Colonic mucosa (tissue), 4 donors: Measurements from ENCODE around the gene MLKL. TPM values are rescaled to one million over a fixed set of nuclear protein-coding genes. Genes with fewer than 3 reads are reported as not detected.

Source experiments
- DNase-seq: peaks from one replicate; pipeline ENCODE4 v3.0.0-alpha.2; 2020
- H3K27ac ChIP-seq: fragments of 200-600 bp; one replicate; pipeline ENCODE4 v1.8.0; 2021
- H3K27me3 ChIP-seq: fragments of 200-600 bp; one replicate; pipeline ENCODE4 v1.8.0; 2021
- H3K36me3 ChIP-seq: fragments of 200-600 bp; one replicate; pipeline ENCODE4 v1.8.0; 2021
- H3K4me1 ChIP-seq: fragments of 200-600 bp; one replicate; pipeline ENCODE4 v1.8.0; 2021; ENCODE audit warnings: mild to moderate bottlenecking
- H3K4me3 ChIP-seq: fragments of 200-600 bp; one replicate; pipeline ENCODE4 v1.8.0; 2021
- H3K9ac ChIP-seq, 2 donors: one replicate each; pipeline ENCODE4 v1.7.0; 2013; ENCODE audit warnings: control low read depth in 2 of 2, low read depth in 2 of 2, low read length in 2 of 2
- H3K9me3 ChIP-seq: fragments of 200-600 bp; one replicate; pipeline ENCODE4 v1.8.0; 2021
- CTCF ChIP-seq: fragments of 200-600 bp; IDR thresholded peaks from one replicate; pipeline ENCODE4 v1.8.0; 2022; ENCODE audit warnings: antibody characterized with exemption, mild to moderate bottlenecking
- intact Hi-C: fragments of 100-400 bp; cut with DNase I; formaldehyde crosslinking; loops from one replicate; pipeline ENCODE4 v1.14.1; 2022
- total RNA-seq, 2 donors: library from RNA; stranded (reverse); fragmentation: NEBNext Ultra II Directional in 1 of 2; extraction: Animal tissue kit (Norgen Biotek cat#: 25700) in 1 of 2; gene quantifications; one replicate each; pipeline ENCODE4 v1.2.1, GENCODE V29; 2021
- donor health status: healthy.
- donor health status: DM: no; HTN: no; CAD: no.
- donor health status: DM: no; HTN: no; CAD: no.

MLKL gene
- total RNA-seq, 2 donors from 2014 or later = 13.9 to 25.1 TPM

- no peaks in the 10 kb centered on the region for H3K36me3 ChIP-seq
- no peaks in the 10 kb centered on the region for H3K9me3 ChIP-seq
- intact Hi-C loops = no loop called here
- H3K9ac ChIP-seq = peak overlapping the region in 1 of 2 donors; percentile 5
- H3K4me3 ChIP-seq = no peak overlapping the region
- no peak for DNase-seq
- H3K4me1 ChIP-seq = peaks cover 3% of the 10 kb centered on the region
- no peak for TF ChIP-seq CTCF
- H3K27me3 ChIP-seq = no peaks in the 10 kb centered on the region
- no peak overlapping the region for H3K27ac ChIP-seq
Measured at GRCh38 chr16:74745109-74745615, 44.5 kb upstream of the MLKL start.

- no peak for TF ChIP-seq CTCF
- H3K27me3 ChIP-seq = no peaks in the 10 kb centered on the region
- intact Hi-C loops = no loop called here
- no peak for DNase-seq
- H3K9ac ChIP-seq = peak overlapping the region in 1 of 2 donors; percentile 5
- peaks cover 3% of the 10 kb centered on the region for H3K4me1 ChIP-seq
- H3K27ac ChIP-seq = peak overlapping the region; percentile 87
- H3K9me3 ChIP-seq = no peaks in the 10 kb centered on the region
- H3K36me3 ChIP-seq = no peaks in the 10 kb centered on the region
- no peak overlapping the region for H3K4me3 ChIP-seq
Measured at GRCh38 chr16:74744566-74744965, 43.9 kb upstream of the MLKL start.

- Histone ChIP-seq H3K4me3 (no peak overlapping the region), H3K27me3 (no peaks in the 10 kb centered on the region), H3K9me3 (no peaks in the 10 kb centered on the region), H3K27ac (peak overlapping the region; percentile 87), H3K9ac (peak overlapping the region; percentile 60 to 79), H3K4me1 (peaks cover 3% of the 10 kb centered on the region), H3K36me3 (no peaks in the 10 kb centered on the region)
- no peak for TF ChIP-seq CTCF
- intact Hi-C loops = no loop called here
- peak; percentile 98 for DNase-seq
Measured at GRCh38 chr16:74743668-74744299, 43.1 kb upstream of the MLKL start.

- Histone ChIP-seq H3K4me3 (no peak overlapping the region), H3K27me3 (no peaks in the 10 kb centered on the region), H3K9ac (peak overlapping the region; percentile 60 to 79), H3K36me3 (no peaks in the 10 kb centered on the region), H3K27ac (peak overlapping the region; percentile 87), H3K4me1 (peaks cover 3% of the 10 kb centered on the region), H3K9me3 (no peaks in the 10 kb centered on the region)
- TF ChIP-seq CTCF = no peak
- no peak for DNase-seq
- intact Hi-C loops = no loop called here
Measured at GRCh38 chr16:74743045-74743667, 42.5 kb upstream of the MLKL start.

GRCh38 chr16:74742051-74742481, 41.4 kb upstream of the MLKL start:
- no peak for TF ChIP-seq CTCF
- Histone ChIP-seq H3K9ac (peak overlapping the region in 1 of 2 donors; percentile 52), H3K27me3 (no peaks in the 10 kb centered on the region), H3K9me3 (no peaks in the 10 kb centered on the region), H3K4me3 (no peak overlapping the region), H3K27ac (peak overlapping the region; percentile 87), H3K36me3 (no peaks in the 10 kb centered on the region), H3K4me1 (peaks cover 3% of the 10 kb centered on the region)
- intact Hi-C loops = no loop called here
- no peak for DNase-seq
